AML-193 (cell line): ENCODE data around the gene NOD1.

Experiments used
- DNase-seq, 2 experiments: peaks; one replicate each; lab custom pipeline; 2025; lab: John Stamatoyannopoulos, UW

The NOD1 gene

GRCh38 chr7:30450240-30450982 lies 28.2 kb downstream of the NOD1 start:
- no peak for DNase-seq

GRCh38 chr7:30448461-30449189 lies 30.0 kb downstream of the NOD1 start:
- no peak for DNase-seq

DNA sequence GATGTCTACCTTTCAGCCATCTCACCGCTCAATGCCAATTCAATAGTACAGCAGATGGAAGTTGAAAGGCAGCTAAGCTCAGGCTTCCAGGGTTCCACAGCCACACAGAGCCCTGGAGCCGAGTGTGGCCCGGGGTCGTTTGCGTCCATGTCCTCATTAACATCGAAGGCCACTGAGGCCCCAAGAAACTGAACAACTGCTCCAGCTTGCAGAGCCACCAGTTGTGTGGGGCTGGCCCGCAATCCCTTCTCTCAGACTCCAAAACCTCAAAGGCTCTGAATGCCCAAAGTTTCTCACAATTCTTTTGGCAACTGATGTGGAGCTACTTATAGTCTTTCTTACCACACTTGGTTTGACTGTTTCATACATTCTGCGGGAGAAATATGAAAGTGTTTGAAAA lies 31.1 kb downstream of the NOD1 start:
- DNase-seq = no peak

GRCh38 chr7:30446266-30446665 lies 32.3 kb downstream of the NOD1 start:
- no peak for DNase-seq

DNA sequence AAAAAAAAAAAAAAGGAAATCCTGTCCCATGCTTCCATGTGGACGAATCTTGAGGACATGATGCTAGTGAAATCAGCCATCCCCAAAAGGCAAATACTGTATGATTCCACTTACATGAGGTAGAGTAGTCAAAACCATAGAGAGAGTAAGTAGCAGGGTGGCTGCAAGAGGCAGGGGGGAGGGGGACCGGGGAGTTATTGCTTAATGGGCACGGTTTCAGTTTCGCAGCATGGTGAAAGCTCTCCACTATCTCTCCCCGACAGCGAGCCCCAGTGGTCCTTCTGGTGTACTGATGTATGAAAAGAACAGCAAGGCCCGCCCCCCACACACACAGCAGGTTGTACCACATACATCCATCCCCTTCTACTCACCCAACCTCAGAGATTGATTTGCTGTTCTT lies 32.8 kb downstream of the NOD1 start:
- peak; percentile 88 to 90 for DNase-seq

DNA sequence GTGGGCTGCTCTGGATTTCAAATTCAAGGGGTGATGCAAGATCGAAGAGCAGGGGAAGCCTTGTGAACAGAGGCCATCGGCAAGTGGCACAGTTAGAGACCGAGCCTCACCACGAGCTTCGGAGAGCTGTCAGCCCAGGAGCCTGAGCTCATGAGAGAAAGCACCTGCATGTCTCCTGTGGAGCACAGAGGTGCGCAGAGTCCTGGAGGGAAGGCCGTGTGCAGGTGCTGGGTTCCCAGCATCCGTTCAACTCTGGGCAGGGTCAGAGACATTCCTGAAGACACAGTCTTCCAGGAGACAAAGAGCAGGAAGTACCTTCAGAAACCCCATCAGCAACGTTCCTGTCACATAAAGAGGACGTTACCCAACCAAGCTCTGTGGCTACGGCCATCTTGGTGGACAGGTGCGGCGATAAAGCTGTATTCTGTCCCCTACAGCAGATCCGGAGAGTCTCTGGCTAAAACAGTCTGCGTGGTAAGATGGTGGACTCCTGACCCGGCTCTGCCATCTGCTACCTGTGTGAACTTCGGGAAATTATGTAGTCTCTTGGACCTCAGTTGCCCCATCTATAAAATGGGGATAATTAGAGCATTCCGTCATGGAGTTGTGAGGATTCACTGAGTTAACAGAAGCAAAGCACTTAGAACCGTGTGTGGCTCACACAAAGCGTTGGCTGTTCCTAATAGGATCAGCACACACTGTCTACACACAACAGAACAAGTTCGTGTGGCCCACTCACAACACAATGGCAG lies 40.6 kb downstream of the NOD1 start:
- no peak for DNase-seq

- no peak for DNase-seq
Observed at GRCh38 chr7:30436518-30436917, 42.1 kb downstream of the NOD1 start.

GRCh38 chr7:30436046-30436445 lies 42.5 kb downstream of the NOD1 start:
- DNase-seq = no peak

GRCh38 chr7:30434140-30434799 lies 44.3 kb downstream of the NOD1 start:
- DNase-seq = no peak

GRCh38 chr7:30433506-30433905 lies 45.1 kb downstream of the NOD1 start:
- DNase-seq = no peak

GRCh38 chr7:30433082-30433481 lies 45.5 kb downstream of the NOD1 start:
- DNase-seq = peak; percentile 84 to 89

DNA sequence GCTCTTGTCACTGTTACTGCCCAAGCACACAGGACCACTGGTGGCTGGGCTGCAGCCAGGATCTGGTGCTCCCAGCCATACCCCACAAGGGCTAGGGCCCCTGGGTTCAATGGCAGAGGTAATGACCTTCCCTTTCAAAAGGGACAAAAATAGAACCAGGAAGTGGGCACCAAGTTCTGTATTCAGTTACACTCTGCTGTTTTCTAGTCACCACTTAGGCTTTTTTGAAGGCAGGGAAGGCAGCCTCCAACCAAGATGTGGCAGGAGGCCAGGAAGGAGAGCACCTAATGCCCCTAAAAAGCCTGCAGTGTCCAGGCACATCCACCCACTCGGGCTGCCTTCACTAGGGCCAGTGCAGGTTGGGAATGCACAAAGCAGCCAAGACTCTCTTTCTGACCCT lies 47.8 kb downstream of the NOD1 start:
- peak in 1 of 2 experiments; percentile 9 for DNase-seq

- DNase-seq = no peak
Observed at GRCh38 chr7:30430276-30430675, 48.3 kb downstream of the NOD1 start.

- no peak for DNase-seq
Observed at GRCh38 chr7:30429156-30429530, 49.4 kb downstream of the NOD1 start.

DNA sequence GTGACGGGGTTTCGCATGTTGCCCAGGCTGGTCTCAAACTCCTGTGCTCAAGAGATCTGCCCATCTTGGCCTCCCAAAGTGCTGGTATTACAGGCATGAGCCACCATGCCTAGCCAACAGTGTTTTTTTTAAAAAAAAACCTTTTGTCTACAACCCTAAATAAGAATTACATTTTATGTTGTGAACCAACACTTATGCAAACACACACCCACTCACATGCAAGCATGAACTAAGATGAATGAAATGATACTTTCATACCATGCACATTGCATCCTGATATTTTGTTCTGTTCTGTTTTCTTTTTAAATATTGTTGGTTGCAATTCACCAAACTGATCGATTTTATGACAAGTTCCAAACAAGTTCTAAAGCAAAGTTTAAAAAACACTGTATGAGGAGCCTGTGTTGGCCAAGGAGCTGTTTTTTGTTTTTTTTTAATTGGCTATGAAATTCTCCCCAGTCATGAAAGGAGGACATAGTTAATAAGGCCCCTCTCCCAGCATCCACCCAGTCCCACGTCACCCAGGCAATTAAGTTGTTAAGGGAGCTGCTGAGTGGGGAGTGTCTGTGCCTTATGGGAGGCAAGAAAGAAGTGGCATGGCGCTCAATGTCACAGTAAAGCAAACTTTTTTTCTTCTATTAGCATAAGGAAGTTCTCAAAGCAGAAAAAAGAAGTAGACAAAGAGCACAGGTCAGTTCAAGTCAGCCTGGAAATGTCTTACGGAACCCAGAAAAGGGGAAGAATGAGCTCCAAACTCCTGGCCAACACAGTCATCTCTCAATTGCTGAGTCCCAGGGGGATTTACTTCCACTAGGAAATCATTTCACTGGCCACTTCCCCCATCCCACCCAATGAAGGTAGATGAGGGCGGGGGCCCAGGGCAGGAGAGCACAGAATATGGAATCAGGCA lies 50.1 kb downstream of the NOD1 start:
- peak; percentile 5 to 11 for DNase-seq

GRCh38 chr7:30427296-30428070 lies 51.1 kb downstream of the NOD1 start:
- DNase-seq = no peak

GRCh38 chr7:30424506-30424905 lies 54.1 kb downstream of the NOD1 start:
- no peak for DNase-seq

- DNase-seq = no peak
Observed at GRCh38 chr7:30423788-30424505, 54.6 kb downstream of the NOD1 start.

GRCh38 chr7:30422922-30423321 lies 55.7 kb downstream of the NOD1 start:
- DNase-seq = no peak
